ENCODE data around the gene LPCAT4.

The LPCAT4 gene

DNA sequence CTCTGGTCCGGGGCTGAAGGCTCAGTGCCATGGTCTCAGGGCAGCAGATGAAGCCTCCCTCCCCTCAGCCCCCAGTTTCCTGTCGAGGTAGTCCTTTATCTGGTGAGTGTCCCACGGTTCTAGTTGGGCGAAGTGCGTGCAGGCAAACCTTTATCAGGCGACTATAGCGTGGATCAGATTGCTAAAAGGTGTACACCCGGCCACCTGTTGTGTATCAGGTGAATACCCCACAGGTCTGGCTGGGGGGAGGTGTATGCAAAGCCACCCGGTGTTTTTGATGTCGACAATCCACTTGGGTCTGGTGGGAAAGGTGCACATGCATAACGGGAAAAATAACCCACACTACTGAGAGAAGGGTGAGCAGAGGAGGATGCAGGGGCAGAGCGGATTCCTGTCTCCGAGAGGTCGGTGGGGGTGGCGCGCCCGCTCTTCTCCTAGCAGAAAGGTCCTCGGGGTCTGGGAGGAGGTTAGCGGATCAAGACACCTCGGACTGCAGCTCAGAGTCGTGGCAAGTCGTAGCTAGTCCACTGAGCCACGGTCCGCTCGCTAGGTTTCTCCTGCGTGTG lies 29.9 kb downstream of the LPCAT4 start:
- Histone ChIP-seq H3K27me3 (ENCODE audit: control insufficient read depth, insufficient read depth, low read length) (peaks cover 6% of the 10 kb centered on the region; the same call in 1 of the 2 replicates), H3K36me3 (ENCODE audit: control insufficient read depth, insufficient read depth, low read length) (peaks cover 14% of the 10 kb centered on the region), H3K4me3 (ENCODE audit: low read depth, low read length) (peak overlapping the region; percentile 91), H3K4me1 (ENCODE audit: control insufficient read depth, insufficient read depth, low read length) (peaks cover 5% of the 10 kb centered on the region; the same call in 1 of the 2 replicates), H3K9me3 (ENCODE audit: control insufficient read depth, insufficient read depth, low read depth, low read length) (no peaks in the 10 kb centered on the region), H3K9ac (ENCODE audit: low read length) (peak overlapping the region; percentile 63), H3K27ac (ENCODE audit: low read depth, low read length) (no peak overlapping the region)

DNA sequence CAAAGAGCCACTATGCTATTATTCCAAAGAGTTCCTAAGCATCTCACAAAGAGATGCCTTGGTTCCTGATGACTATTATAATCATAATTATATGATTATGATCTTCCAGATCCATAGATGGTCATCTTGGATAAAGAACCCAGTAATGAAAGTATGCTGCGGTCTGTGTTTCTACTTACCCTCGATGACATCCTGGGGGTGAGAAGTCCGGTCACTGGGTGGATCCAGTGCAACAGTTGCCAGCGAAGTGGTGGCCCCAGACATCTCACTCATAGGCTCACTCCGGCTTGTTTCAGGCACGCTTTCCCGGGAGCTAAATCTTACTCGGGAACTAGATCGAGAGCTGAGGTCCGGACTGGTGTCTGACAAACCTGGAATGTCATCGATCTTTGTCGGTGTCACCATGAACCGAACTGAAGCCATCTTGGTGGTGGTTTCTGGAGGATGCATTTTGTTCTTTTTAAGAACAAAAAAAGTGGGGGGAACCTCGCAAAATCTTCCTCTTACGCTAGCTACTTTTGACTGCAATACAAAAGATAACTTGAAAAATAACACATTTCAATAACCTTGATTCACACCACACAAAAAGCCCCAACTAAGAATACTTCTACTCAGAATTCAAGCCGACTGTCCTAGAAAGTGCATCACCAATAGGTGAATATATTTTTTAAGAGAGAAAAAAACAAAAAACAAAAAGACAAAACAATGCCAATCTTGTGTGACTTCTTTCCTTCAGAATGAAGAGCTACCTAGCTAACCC lies 30.6 kb downstream of the LPCAT4 start:
- no peak overlapping the region for H3K27ac ChIP-seq (ENCODE audit: low read depth, low read length)
- H3K27me3 ChIP-seq (ENCODE audit: control insufficient read depth, insufficient read depth, low read length) = peaks cover 6% of the 10 kb centered on the region; the same call in 1 of the 2 replicates
- peak overlapping the region; percentile 91 for H3K4me3 ChIP-seq (ENCODE audit: low read depth, low read length)
- peaks cover 10% of the 10 kb centered on the region for H3K36me3 ChIP-seq (ENCODE audit: control insufficient read depth, insufficient read depth, low read length)
- peak overlapping the region; percentile 63 for H3K9ac ChIP-seq (ENCODE audit: low read length)
- no peaks in the 10 kb centered on the region for H3K9me3 ChIP-seq (ENCODE audit: control insufficient read depth, insufficient read depth, low read depth, low read length)
- H3K4me1 ChIP-seq (ENCODE audit: control insufficient read depth, insufficient read depth, low read length) = peaks cover 5% of the 10 kb centered on the region; the same call in 1 of the 2 replicates

DNA sequence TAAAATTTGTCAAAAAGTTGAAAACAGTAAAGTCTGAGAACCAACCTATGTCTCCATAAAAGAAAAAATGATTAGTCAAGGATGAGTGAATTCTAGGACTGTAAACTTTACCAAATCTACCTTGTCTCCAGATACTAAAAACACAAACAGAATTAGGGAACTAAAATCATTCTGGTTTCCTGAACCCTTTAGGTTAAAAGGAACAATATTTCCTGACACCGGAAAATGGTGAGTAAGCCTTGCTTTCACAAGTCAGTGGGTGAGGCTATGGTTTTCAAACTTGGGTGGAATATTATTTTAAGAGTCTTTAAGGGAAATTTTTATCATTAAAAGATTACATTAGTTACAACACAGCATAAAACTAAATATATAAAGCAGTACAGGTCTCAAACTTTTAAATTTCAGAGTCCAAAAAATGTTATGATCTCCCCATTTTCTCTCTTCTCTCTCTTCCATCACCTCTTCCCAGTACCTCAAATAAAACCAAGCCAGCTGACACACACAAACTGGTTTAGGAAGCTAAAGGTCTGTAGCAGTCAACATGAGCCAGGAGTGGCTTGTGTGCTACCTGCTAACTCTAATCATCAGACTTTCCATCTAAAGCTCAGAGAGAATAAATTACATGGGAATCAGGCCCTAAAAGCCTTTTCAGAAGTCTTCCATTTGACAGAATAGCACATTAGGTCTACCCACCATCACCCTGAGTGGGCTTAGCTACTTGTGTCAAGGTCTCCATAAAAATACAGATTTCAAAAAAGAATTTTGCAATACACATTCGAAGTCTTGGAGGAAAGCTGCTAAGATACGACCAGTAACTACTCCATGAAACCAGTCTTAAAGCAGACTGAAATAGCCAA lies 31.6 kb downstream of the LPCAT4 start:
- no peak overlapping the region for H3K4me3 ChIP-seq (ENCODE audit: low read depth, low read length)
- no peak overlapping the region for H3K27ac ChIP-seq (ENCODE audit: low read depth, low read length)
- 0 out of 2 replicates have a peak, but pooled peaks cover 4% of the 10 kb centered on the region for H3K36me3 ChIP-seq (ENCODE audit: control insufficient read depth, insufficient read depth, low read length)
- no peak overlapping the region for H3K9ac ChIP-seq (ENCODE audit: low read length)
- H3K9me3 ChIP-seq (ENCODE audit: control insufficient read depth, insufficient read depth, low read depth, low read length) = no peaks in the 10 kb centered on the region
- H3K27me3 ChIP-seq (ENCODE audit: control insufficient read depth, insufficient read depth, low read length) = peaks cover 6% of the 10 kb centered on the region; the same call in 1 of the 2 replicates
- H3K4me1 ChIP-seq (ENCODE audit: control insufficient read depth, insufficient read depth, low read length) = peaks cover 5% of the 10 kb centered on the region; the same call in 1 of the 2 replicates

DNA sequence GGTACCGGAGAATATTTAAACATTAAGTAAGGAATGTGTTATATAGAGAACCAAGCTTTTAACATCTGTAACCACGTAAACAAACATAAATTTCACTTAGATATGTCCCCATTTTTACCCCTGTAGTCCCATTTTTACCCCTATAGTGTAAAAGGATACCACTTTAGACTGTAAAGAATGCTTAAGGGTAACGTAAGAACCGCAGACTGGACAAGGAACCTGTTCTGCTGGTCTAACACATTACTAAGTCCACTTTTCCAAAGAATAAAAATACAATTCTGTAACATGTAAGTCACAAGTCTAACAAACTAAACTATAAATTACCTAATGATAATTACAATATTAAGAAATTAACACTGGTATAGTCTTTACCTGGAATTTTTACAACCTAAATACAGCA lies 32.3 kb downstream of the LPCAT4 start:
- Histone ChIP-seq H3K4me1 (ENCODE audit: control insufficient read depth, insufficient read depth, low read length) (peaks cover 5% of the 10 kb centered on the region; the same call in 1 of the 2 replicates), H3K27ac (ENCODE audit: low read depth, low read length) (no peak overlapping the region), H3K9me3 (ENCODE audit: control insufficient read depth, insufficient read depth, low read depth, low read length) (no peaks in the 10 kb centered on the region), H3K9ac (ENCODE audit: low read length) (no peak overlapping the region), H3K36me3 (ENCODE audit: control insufficient read depth, insufficient read depth, low read length) (no peaks in the 10 kb centered on the region), H3K27me3 (ENCODE audit: control insufficient read depth, insufficient read depth, low read length) (peaks cover 6% of the 10 kb centered on the region; the same call in 1 of the 2 replicates), H3K4me3 (ENCODE audit: low read depth, low read length) (no peak overlapping the region)

DNA sequence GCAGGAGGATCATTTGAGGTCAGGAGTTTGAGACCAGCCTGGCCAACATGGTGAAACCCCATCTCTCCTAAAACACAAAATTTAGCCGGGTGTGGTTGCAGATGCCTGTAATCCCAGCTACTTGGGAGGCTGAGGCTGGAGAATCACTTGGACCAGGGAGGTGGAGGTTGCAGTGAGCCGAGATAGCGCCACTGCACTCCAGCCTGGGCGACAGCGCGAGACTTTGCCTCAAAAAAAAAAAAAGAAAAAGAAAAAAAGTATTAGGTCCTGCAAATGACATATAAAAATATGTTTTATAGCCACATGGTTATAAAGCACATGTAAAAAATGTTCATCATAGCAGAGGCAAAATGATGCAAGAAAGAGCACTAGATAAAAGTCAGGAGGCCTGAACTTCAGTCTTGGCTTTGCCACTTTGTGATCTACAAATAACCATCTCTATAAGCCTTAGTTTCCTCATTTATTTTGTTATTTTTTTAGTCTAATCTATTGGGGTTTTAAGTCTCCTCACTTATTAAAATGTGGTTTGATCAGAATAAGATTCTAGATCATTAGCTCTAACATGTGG lies 34.4 kb downstream of the LPCAT4 start:
- H3K27ac ChIP-seq (ENCODE audit: low read depth, low read length) = no peak overlapping the region
- no peaks in the 10 kb centered on the region for H3K36me3 ChIP-seq (ENCODE audit: control insufficient read depth, insufficient read depth, low read length)
- no peak overlapping the region for H3K4me3 ChIP-seq (ENCODE audit: low read depth, low read length)
- H3K9ac ChIP-seq (ENCODE audit: low read length) = no peak overlapping the region
- H3K9me3 ChIP-seq (ENCODE audit: control insufficient read depth, insufficient read depth, low read depth, low read length) = no peaks in the 10 kb centered on the region
- H3K27me3 ChIP-seq (ENCODE audit: control insufficient read depth, insufficient read depth, low read length) = peaks cover 6% of the 10 kb centered on the region; the same call in 1 of the 2 replicates
- peaks cover 5% of the 10 kb centered on the region; the same call in 1 of the 2 replicates for H3K4me1 ChIP-seq (ENCODE audit: control insufficient read depth, insufficient read depth, low read length)

DNA sequence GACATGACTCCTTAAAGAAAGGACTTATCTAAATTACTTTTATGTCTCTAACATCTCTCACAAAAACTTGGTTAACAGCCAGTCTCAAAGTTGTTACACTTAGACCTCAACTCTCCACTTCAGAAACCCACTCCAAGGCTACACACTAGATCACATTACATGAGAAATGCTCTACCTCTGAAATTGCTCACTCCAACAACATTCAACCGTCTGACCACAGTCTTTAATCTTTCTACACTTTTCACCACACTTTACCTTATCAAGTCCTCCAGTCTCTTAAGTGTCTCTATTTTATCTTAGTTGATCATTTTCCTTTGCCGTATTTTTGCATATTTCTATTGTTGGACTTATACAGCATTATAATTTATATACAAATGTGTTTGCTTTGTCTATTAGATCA lies 35.2 kb downstream of the LPCAT4 start:
- H3K4me3 ChIP-seq (ENCODE audit: low read depth, low read length) = no peak overlapping the region
- peaks cover under 1% of the 10 kb centered on the region; the same call in 1 of the 2 replicates for H3K27me3 ChIP-seq (ENCODE audit: control insufficient read depth, insufficient read depth, low read length)
- no peak overlapping the region for H3K9ac ChIP-seq (ENCODE audit: low read length)
- H3K27ac ChIP-seq (ENCODE audit: low read depth, low read length) = no peak overlapping the region
- peaks cover 1% of the 10 kb centered on the region; the same call in 1 of the 2 replicates for H3K4me1 ChIP-seq (ENCODE audit: control insufficient read depth, insufficient read depth, low read length)
- H3K36me3 ChIP-seq (ENCODE audit: control insufficient read depth, insufficient read depth, low read length) = no peaks in the 10 kb centered on the region
- no peaks in the 10 kb centered on the region for H3K9me3 ChIP-seq (ENCODE audit: control insufficient read depth, insufficient read depth, low read depth, low read length)

DNA sequence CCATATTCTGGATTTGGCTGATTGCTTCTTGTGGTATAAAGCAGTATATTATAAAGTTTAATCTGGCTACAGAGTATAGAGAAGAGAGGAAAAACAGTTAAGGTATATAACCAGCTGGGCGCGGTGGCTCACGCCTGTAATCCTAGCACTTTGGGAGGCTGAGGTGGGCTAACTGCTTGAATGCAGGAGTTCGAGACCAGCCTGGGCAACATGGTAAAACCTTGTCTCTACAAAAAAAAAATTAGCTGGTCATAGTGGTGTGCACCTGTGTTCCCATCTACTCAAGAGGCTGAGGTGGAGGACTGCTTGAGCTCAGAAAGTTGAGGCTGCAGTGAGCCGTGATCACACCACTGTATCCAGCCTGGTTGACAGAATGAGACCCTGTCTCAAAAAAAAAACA lies 36.7 kb downstream of the LPCAT4 start:
- Histone ChIP-seq H3K27ac (ENCODE audit: low read depth, low read length) (no peak overlapping the region), H3K36me3 (ENCODE audit: control insufficient read depth, insufficient read depth, low read length) (no peaks in the 10 kb centered on the region), H3K4me1 (ENCODE audit: control insufficient read depth, insufficient read depth, low read length) (no peaks in the 10 kb centered on the region), H3K4me3 (ENCODE audit: low read depth, low read length) (no peak overlapping the region), H3K9me3 (ENCODE audit: control insufficient read depth, insufficient read depth, low read depth, low read length) (no peaks in the 10 kb centered on the region), H3K9ac (ENCODE audit: low read length) (no peak overlapping the region), H3K27me3 (ENCODE audit: control insufficient read depth, insufficient read depth, low read length) (no peaks in the 10 kb centered on the region)

DNA sequence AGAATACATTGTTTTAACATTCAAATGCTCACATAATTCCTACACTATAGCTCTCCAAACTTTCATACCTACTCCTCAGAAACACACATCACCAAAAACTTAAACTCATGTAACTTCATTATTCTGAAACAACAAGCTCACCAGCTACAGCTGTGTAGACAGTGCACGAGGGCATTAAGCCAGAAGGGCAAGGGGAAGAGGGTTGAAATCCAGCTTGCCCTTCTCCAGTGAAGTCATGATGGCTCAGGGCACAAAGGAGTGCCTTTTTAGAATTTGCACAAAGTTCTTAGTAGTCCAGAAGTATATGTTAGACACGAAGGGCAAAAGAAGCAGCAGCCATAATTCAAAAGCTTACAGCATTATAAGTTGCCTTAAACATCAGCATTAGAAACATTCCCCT lies 38.0 kb downstream of the LPCAT4 start:
- H3K4me3 ChIP-seq (ENCODE audit: low read depth, low read length) = no peak overlapping the region
- no peaks in the 10 kb centered on the region for H3K36me3 ChIP-seq (ENCODE audit: control insufficient read depth, insufficient read depth, low read length)
- H3K27me3 ChIP-seq (ENCODE audit: control insufficient read depth, insufficient read depth, low read length) = no peaks in the 10 kb centered on the region
- no peak overlapping the region for H3K27ac ChIP-seq (ENCODE audit: low read depth, low read length)
- no peak overlapping the region for H3K9ac ChIP-seq (ENCODE audit: low read length)
- no peaks in the 10 kb centered on the region for H3K9me3 ChIP-seq (ENCODE audit: control insufficient read depth, insufficient read depth, low read depth, low read length)
- H3K4me1 ChIP-seq (ENCODE audit: control insufficient read depth, insufficient read depth, low read length) = no peaks in the 10 kb centered on the region

DNA sequence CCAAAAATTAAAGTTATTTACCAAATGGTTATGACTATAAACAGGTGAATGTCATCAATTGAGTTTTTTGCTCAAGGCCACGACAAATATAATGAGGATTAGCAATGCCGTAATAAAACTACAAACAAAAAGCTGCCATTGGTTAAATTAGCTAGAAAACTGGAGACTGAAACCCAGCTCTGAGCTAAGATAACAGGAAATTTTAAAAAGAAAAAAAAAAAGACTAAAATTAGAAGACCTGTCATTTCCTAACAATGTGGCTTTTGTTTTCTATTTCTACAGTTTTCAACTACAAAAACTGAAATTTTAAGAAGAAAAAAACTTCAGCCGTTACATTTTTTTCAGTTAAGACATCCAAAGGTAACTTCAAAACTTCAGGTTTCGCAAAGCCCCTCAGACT lies 39.1 kb downstream of the LPCAT4 start:
- Histone ChIP-seq H3K27me3 (ENCODE audit: control insufficient read depth, insufficient read depth, low read length) (no peaks in the 10 kb centered on the region), H3K9me3 (ENCODE audit: control insufficient read depth, insufficient read depth, low read depth, low read length) (peaks cover 4% of the 10 kb centered on the region; the same call in 1 of the 2 replicates), H3K9ac (ENCODE audit: low read length) (no peak overlapping the region), H3K27ac (ENCODE audit: low read depth, low read length) (no peak overlapping the region), H3K4me1 (ENCODE audit: control insufficient read depth, insufficient read depth, low read length) (no peaks in the 10 kb centered on the region), H3K36me3 (ENCODE audit: control insufficient read depth, insufficient read depth, low read length) (no peaks in the 10 kb centered on the region), H3K4me3 (ENCODE audit: low read depth, low read length) (no peak overlapping the region)

DNA sequence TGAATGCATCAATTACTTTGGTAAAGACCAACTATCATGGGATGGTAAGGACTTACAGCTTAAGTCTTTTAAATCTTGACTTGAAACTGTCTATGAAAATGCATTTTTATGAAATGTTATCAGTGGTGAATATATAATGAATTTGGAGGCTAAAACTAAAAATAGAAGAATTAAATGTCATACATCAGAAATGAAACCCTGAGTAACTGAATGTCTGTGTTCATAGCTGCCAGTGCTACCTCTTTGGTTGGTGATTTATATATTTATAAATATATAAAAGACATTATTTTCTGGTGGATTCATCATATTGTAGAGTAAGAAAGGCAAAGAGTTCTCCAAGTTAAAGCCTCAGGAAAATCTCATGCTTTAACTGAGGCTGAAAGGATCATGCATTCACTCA lies 41.6 kb downstream of the LPCAT4 start:
- Histone ChIP-seq H3K27ac (ENCODE audit: low read depth, low read length) (no peak overlapping the region), H3K4me1 (ENCODE audit: control insufficient read depth, insufficient read depth, low read length) (no peaks in the 10 kb centered on the region), H3K9me3 (ENCODE audit: control insufficient read depth, insufficient read depth, low read depth, low read length) (peaks cover 4% of the 10 kb centered on the region; the same call in 1 of the 2 replicates)

More for the DNA sequence above, 41.6 kb downstream of the LPCAT4 start:
- H3K4me3 ChIP-seq (ENCODE audit: low read depth, low read length) = no peak overlapping the region
- no peaks in the 10 kb centered on the region for H3K27me3 ChIP-seq (ENCODE audit: control insufficient read depth, insufficient read depth, low read length)
- no peaks in the 10 kb centered on the region for H3K36me3 ChIP-seq (ENCODE audit: control insufficient read depth, insufficient read depth, low read length)
- no peak overlapping the region for H3K9ac ChIP-seq (ENCODE audit: low read length)
